VCaP (cell line): ENCODE data around the gene STN1.
A peak's percentile ranks its signal among the peaks of the same experiment; 100 is the strongest.

Source experiments
- H3K27ac ChIP-seq: fragments of 450-650 bp; 2 replicates; pipeline ENCODE4 v1.5.1; 2017
- CTCF ChIP-seq: fragments of 450-650 bp; conservative IDR thresholded peaks from 2 replicates; pipeline ENCODE4 v1.5.1; 2017; ENCODE audit warnings: mild to moderate bottlenecking, moderate library complexity

Gene STN1

GRCh38 chr10:103843045-103843444 is 74.9 kb downstream of the STN1 start:
- H3K27ac ChIP-seq = no peak overlapping the region; the same call in 1 of the 2 replicates
- no peak for TF ChIP-seq CTCF

- no peak for TF ChIP-seq CTCF
- H3K27ac ChIP-seq = no peak overlapping the region; the same call in 1 of the 2 replicates
Observed at GRCh38 chr10:103842605-103843004, 75.4 kb downstream of the STN1 start.

DNA sequence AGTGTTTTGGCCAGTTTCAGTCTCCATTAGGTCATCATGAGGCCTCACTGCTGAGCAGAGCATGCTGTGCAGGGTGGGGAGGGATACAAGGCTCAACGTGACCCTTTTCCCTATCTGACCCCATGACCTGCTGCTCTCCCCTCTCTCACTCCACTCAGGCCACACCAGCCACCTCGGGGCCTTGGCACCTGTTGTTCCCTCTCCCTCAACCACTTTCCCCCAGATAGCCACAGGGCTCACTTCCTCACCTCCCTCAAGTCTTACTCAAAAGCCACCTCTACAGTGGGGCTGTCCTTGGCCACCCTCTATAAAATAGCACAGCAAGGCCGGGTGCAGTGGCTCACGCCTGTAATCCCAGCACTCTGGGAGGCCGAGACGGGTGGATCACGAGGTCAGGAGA is 76.5 kb downstream of the STN1 start:
- TF ChIP-seq CTCF = no peak

DNA sequence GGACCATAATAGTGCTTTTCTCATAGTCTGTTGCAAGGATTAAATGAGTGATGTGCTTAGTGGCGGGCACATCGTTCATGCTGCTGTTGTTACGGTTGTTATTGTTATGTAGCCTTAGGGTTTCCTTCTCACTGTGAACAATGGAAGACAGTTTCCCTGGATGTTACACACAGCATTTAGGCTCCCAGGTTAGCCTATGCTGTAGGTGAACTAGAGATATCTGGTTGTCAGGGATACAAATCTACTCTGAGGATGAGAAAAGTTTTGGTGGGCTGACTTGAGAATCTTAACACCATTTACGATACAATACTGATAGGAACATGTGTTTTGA is 77.3 kb downstream of the STN1 start:
- no peak for TF ChIP-seq CTCF
- no peak overlapping the region; the same call in 1 of the 2 replicates for H3K27ac ChIP-seq

More for the DNA sequence above, 76.5 kb downstream of the STN1 start:
- H3K27ac ChIP-seq = no peak overlapping the region

- peak overlapping the region; percentile 20; the same call in 1 of the 2 replicates for H3K27ac ChIP-seq
- no peak for TF ChIP-seq CTCF
Observed at GRCh38 chr10:103839872-103840739, 77.9 kb downstream of the STN1 start.

DNA sequence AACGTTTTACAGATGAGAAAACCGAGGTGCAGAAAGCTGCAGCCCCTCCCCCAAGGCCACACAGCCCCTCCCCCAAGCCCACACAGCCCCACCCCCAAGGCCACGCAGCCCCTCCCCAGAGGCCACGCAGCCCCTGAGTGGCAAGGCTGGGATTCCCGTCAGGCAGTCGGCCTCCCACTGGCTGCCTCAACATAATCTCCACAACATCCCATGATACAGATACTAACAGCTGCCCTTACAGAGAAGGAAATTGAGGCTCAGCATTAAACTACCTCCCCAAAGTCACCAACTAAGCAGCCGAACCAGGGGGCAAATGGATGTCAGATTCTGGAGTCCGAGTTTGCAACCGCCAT is 78.5 kb downstream of the STN1 start:
- no peak for TF ChIP-seq CTCF
- no peak overlapping the region for H3K27ac ChIP-seq

- no peak overlapping the region for H3K27ac ChIP-seq
Observed at GRCh38 chr10:103838862-103839518, 79.0 kb downstream of the STN1 start.

More at GRCh38 chr10:103838862-103839518, 79.0 kb downstream of the STN1 start:
- TF ChIP-seq CTCF = no peak
